CD4-positive, CD25-positive, alpha-beta regulatory T cell (primary cell): ENCODE results near the gene ATP6V1C2. TPM values are rescaled to one million over a fixed set of nuclear protein-coding genes. Genes with fewer than 3 reads are reported as not detected.

Experiments
- ATAC-seq, 2 donors: fragments of 150-1000 bp; cut with Tn5 transposase; one replicate each; pipeline ENCODE4 v1.10.0; 2021; ENCODE audit warnings: low read depth in 2 of 2, moderate number of reproducible peaks in 2 of 2, moderate library complexity in 1 of 2
- DNase-seq, 3 donors: peaks; one replicate each; pipeline versions ENCODE4 v3.0.0 to v3.0.0-alpha.2; 2012 to 2022; ENCODE audit warnings: mixed read lengths in 1 of 3
- H3K27ac ChIP-seq: one replicate; pipeline ENCODE4 v1.7.0; 2013; ENCODE audit warnings: mild to moderate bottlenecking, low read length; ENCODE audit not compliant: insufficient read depth, poor library complexity, severe bottlenecking
- H3K27me3 ChIP-seq: one replicate; pipeline ENCODE4 v1.7.0; 2013; ENCODE audit warnings: low read length; ENCODE audit not compliant: control insufficient read depth, insufficient read depth
- H3K36me3 ChIP-seq: one replicate; pipeline ENCODE4 v1.7.0; 2013; ENCODE audit warnings: mild to moderate bottlenecking, low read length, moderate library complexity; ENCODE audit not compliant: control insufficient read depth, insufficient read depth
- H3K4me1 ChIP-seq: 2 replicates; pipeline ENCODE4 v1.7.0; 2013; ENCODE audit warnings: mild to moderate bottlenecking, low read length; ENCODE audit not compliant: insufficient read depth, control insufficient read depth, poor library complexity, severe bottlenecking
- H3K4me3 ChIP-seq: one replicate; pipeline ENCODE4 v1.7.0; 2013; ENCODE audit warnings: low read depth, mild to moderate bottlenecking, low read length, moderate library complexity
- H3K9me3 ChIP-seq, 2 experiments: 1 replicate in 1 of 2; 2 replicates in 1 of 2; pipeline ENCODE4 v1.7.0; 2013; ENCODE audit warnings: low read length in 2 of 2, mild to moderate bottlenecking in 1 of 2, moderate library complexity in 1 of 2; ENCODE audit not compliant: control insufficient read depth in 2 of 2
- H3K27ac Mint-ChIP-seq, 3 donors: one replicate each; pipeline ENCODE4 v1.8.0; 2020 to 2022; ENCODE audit warnings: mild to moderate bottlenecking in 3 of 3, mixed read lengths in 3 of 3, moderate library complexity in 2 of 3
- H3K27me3 Mint-ChIP-seq: one replicate; pipeline ENCODE4 v1.8.0; 2022; ENCODE audit warnings: mild to moderate bottlenecking, mixed read lengths
- H3K36me3 Mint-ChIP-seq: one replicate; pipeline ENCODE4 v1.8.0; 2020; ENCODE audit warnings: mixed read lengths
- H3K4me1 Mint-ChIP-seq, 4 donors: one replicate each; pipeline ENCODE4 v1.8.0; 2020 to 2022; ENCODE audit warnings: mixed read lengths in 4 of 4, mild to moderate bottlenecking in 1 of 4
- H3K4me3 Mint-ChIP-seq, 4 donors: one replicate each; pipeline ENCODE4 v1.8.0; 2020 to 2022; ENCODE audit warnings: mild to moderate bottlenecking in 4 of 4, mixed read lengths in 4 of 4, moderate library complexity in 3 of 4
- H3K9me3 Mint-ChIP-seq, 7 donors: one replicate each; pipeline ENCODE4 v1.8.0; 2020 to 2022; ENCODE audit warnings: mixed read lengths in 7 of 7, mild to moderate bottlenecking in 3 of 7, moderate library complexity in 2 of 7
- polyA plus RNA-seq, 4 donors: library from polyadenylated mRNA; unstranded; fragments of 300-500 nt; fragmentation: Illumina TruSeq; gene quantifications; one replicate each; pipeline ENCODE4 v1.2.3, GENCODE V29; 2021
- total RNA-seq: library from RNA; stranded (reverse); gene quantifications from one replicate; pipeline ENCODE4 v1.2.3, GENCODE V29; 2022

Gene ATP6V1C2
- total and polyA plus RNA-seq, 5 donors from 2014 or later, result 0.09 to 0.11 TPM; not detected in 3

DNA sequence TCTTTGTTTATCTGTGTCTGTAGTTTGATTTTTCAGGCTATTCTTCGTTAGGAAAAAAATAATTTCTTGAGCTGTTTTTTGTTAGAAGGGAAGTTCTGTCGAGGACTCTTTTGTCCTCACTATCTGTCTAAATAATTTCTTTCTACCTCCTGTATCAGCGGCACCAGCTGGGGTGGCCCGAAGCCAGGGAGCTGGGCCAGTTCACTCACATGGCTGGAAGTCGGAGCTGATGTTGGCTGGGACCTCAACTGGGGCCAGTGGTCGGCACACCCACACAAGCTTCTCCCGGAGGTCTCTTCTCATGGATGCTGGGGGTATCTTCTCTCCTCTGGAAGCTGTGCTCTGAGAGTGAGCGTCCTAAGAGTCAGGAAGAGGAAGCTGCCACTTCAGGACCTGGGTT is 99.1 kb downstream of the ATP6V1C2 start:
- Mint-ChIP-seq H3K27ac (no peak overlapping the region), H3K4me1 (no peaks in the 10 kb centered on the region), H3K36me3 (no peaks in the 10 kb centered on the region), H3K27me3 (peaks cover 37% of the 10 kb centered on the region), H3K4me3 (no peak overlapping the region), H3K9me3 (no peaks in the 10 kb centered on the region)
- DNase-seq (no peak), ATAC-seq (no peak)
- Histone ChIP-seq H3K27me3 (peaks cover 10% of the 10 kb centered on the region), H3K4me3 (no peak overlapping the region), H3K9me3 (no peaks in the 10 kb centered on the region), H3K36me3 (no peaks in the 10 kb centered on the region), H3K27ac (no peak overlapping the region), H3K4me1 (no peaks in the 10 kb centered on the region)

DNA sequence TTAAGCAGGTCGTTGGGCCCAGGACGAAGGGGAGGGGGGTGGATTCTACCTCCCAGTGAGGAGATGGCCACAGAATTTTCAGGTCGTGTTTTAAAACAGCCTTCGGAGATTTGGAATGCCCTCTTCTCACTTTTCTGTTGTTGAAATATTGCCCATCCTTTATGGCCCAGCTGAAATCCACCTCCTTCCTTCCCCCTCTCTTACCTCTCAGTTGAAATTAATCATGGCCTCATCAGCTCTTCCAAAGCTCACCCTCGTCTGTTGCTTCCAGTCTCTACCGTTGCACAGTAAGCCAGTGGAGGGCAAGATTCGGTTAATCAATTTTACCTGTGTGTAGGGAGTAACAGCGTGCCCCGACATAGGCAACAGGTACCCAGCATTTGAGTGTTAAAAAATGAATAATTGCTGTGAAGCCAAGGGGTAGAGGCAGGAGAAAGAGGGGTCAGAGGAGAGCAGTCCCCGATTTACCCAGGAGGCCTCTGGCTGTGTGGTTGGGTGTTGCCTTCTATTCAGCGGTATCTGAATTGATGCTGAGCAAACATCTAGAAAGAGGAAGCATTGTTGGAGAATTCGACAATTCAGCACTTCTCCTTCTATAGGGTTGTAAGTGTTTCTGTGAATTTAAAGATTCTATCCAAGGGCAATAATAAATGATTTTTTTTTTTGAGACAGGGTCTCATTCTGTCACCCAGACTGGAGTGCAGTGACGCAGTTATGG is 99.7 kb downstream of the ATP6V1C2 start:
- H3K27me3 ChIP-seq, result peaks cover 10% of the 10 kb centered on the region
- H3K27ac Mint-ChIP-seq, result no peak overlapping the region
- ATAC-seq (no peak), DNase-seq (no peak)
- peaks cover 0 to 4% (median 0%) of the 10 kb centered on the region in 4 donors for H3K4me1 Mint-ChIP-seq
- peaks cover 43% of the 10 kb centered on the region for H3K27me3 Mint-ChIP-seq
- no peaks in the 10 kb centered on the region for H3K4me1 ChIP-seq
- no peak overlapping the region for H3K4me3 Mint-ChIP-seq
- H3K9me3 Mint-ChIP-seq, result no peaks in the 10 kb centered on the region
- no peak overlapping the region for H3K27ac ChIP-seq
- no peaks in the 10 kb centered on the region for H3K36me3 Mint-ChIP-seq
- H3K9me3 ChIP-seq, result no peaks in the 10 kb centered on the region
- no peaks in the 10 kb centered on the region for H3K36me3 ChIP-seq
- no peak overlapping the region for H3K4me3 ChIP-seq

DNA sequence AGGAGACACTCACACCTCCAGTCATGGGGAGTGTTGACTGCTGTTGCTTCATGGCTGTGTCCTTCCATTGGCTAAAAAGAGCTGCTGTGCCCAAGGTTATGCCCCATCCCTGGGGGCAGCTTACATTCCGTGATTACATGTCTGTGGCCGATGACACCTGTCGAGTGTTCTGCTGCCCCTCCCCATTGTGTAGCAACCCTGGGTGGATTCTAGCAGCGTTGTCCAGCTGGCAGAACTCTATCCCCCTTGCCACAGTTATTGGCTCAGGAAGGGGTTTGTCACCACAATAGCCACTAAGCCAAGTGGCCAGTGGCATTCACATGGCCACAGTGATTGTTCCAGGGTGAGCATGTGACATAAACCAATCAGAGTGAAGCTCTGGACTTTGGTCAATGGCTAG is 102.8 kb downstream of the ATP6V1C2 start:
- Mint-ChIP-seq H3K9me3 (no peaks in the 10 kb centered on the region), H3K4me3 (no peak overlapping the region), H3K36me3 (no peaks in the 10 kb centered on the region), H3K27me3 (peaks cover 42% of the 10 kb centered on the region), H3K27ac (no peak overlapping the region), H3K4me1 (peaks cover 0 to 4% (median 0%) of the 10 kb centered on the region in 4 donors)
- Histone ChIP-seq H3K27me3 (peaks cover 10% of the 10 kb centered on the region), H3K4me3 (no peak overlapping the region), H3K4me1 (no peaks in the 10 kb centered on the region), H3K36me3 (no peaks in the 10 kb centered on the region), H3K9me3 (no peaks in the 10 kb centered on the region), H3K27ac (no peak overlapping the region)
- no peak for ATAC-seq
- DNase-seq, result no peak

DNA sequence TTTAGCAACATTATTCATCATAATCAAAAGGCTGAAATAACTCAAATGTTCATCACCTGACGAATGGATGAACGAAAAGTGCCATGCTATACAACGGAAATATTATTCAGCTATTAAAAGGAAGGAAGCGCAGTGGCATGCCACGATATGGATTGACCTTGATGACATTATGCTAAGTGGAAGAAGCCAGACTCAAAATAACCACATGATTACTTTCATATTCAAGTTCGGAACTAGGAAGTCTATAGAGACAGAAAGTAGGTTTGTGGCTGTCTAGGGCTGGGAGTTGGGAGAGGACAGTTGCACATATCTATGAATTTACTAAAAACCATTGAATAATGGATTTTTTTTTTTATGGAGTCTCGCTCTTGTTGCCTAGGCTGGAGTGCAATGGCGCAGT is 104.6 kb downstream of the ATP6V1C2 start:
- Mint-ChIP-seq H3K4me3 (no peak overlapping the region), H3K36me3 (no peaks in the 10 kb centered on the region), H3K4me1 (peaks cover 0 to 4% (median 0%) of the 10 kb centered on the region in 4 donors), H3K27me3 (peaks cover 31% of the 10 kb centered on the region), H3K9me3 (no peaks in the 10 kb centered on the region), H3K27ac (no peak overlapping the region)
- ATAC-seq (no peak), DNase-seq (no peak)
- Histone ChIP-seq H3K27ac (no peak overlapping the region), H3K9me3 (no peaks in the 10 kb centered on the region), H3K4me1 (no peaks in the 10 kb centered on the region), H3K4me3 (no peak overlapping the region), H3K27me3 (peaks cover 8% of the 10 kb centered on the region), H3K36me3 (no peaks in the 10 kb centered on the region)

DNA sequence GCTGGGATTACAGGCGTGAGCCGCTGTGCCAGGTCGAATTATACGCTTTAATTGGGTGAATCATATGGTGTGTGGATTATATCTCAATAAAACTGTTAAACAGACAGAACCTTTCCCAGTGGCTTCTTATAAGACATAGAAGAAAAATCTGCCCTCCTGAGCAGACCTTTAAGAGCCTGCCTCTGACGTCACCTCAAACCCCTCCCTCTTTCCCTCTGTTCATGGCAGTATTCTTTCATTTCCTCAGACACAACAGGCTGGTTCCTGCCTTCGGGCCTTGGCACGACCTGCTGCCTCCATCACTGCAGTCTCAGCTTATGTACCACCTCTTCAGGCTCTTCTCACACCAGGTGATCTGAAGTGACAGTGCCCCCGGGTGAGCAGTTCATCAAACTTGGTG is 105.2 kb downstream of the ATP6V1C2 start:
- Histone ChIP-seq H3K27me3 (peaks cover 8% of the 10 kb centered on the region), H3K9me3 (no peaks in the 10 kb centered on the region), H3K4me3 (no peak overlapping the region), H3K4me1 (no peaks in the 10 kb centered on the region), H3K27ac (no peak overlapping the region), H3K36me3 (no peaks in the 10 kb centered on the region)
- Mint-ChIP-seq H3K36me3 (no peaks in the 10 kb centered on the region), H3K27ac (no peak overlapping the region), H3K9me3 (no peaks in the 10 kb centered on the region), H3K4me3 (no peak overlapping the region), H3K27me3 (peaks cover 26% of the 10 kb centered on the region), H3K4me1 (peaks cover 0 to 4% (median 0%) of the 10 kb centered on the region in 4 donors)
- no peak for DNase-seq
- no peak for ATAC-seq

DNA sequence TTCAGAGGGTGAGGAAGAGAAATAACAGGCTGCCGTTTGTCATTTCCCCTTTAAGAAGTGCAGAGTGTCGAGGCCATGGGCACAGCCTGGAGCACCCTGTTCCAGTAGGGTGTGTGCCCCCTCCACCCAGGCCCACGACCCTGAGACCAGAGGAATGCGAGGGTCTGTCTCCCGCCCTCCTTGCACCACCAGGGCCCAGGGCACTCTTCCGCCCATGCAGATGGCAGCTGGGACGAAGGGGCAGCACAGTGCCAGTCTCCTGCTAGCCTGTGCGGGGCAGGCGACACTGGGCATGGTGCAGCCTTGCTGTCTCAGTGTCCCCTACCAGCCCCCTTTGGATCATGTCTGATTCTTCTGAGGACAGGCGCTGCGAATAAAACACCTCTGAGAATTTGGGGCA is 106.9 kb downstream of the ATP6V1C2 start:
- no peak for DNase-seq
- H3K27me3 Mint-ChIP-seq, result peaks cover 32% of the 10 kb centered on the region
- no peak overlapping the region for H3K27ac Mint-ChIP-seq

DNA sequence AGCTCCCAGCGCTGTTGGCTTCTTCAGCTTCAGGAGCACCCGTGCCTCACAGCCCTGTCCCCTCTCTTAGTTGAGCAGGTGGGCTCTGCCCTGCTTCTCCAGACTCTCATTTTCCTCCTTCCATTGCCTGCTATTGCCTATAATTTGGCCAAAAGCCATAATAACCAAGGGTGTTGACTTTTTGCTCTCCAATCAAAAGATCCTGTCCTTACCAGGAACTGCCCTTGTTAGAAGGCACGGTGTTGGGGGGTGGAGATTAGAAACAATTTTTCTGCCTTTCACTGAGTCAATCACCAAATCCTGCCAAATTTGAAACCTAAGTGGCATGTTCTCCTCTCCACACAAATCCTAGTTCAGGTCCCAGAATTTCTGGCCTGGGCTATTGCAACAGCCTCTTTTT is 107.9 kb downstream of the ATP6V1C2 start:
- ATAC-seq (no peak), DNase-seq (no peak)
- no peak overlapping the region for H3K4me3 Mint-ChIP-seq
- H3K36me3 Mint-ChIP-seq, result no peaks in the 10 kb centered on the region
- Histone ChIP-seq H3K4me1 (peaks cover 7% of the 10 kb centered on the region), H3K4me3 (no peak overlapping the region), H3K27me3 (peaks cover 2% of the 10 kb centered on the region), H3K9me3 (no peaks in the 10 kb centered on the region), H3K36me3 (no peaks in the 10 kb centered on the region), H3K27ac (no peak overlapping the region)
- no peaks in the 10 kb centered on the region for H3K9me3 Mint-ChIP-seq
- peaks cover 32% of the 10 kb centered on the region for H3K27me3 Mint-ChIP-seq
- H3K4me1 Mint-ChIP-seq, result peaks cover 0 to 15% (median 6%) of the 10 kb centered on the region in 4 donors
- H3K27ac Mint-ChIP-seq, result no peak overlapping the region

More for the DNA sequence above, 106.9 kb downstream of the ATP6V1C2 start:
- no peaks in the 10 kb centered on the region for H3K36me3 Mint-ChIP-seq
- ATAC-seq, result no peak
- H3K9me3 ChIP-seq, result no peaks in the 10 kb centered on the region
- H3K36me3 ChIP-seq, result no peaks in the 10 kb centered on the region
- H3K27ac ChIP-seq, result no peak overlapping the region
- H3K4me3 ChIP-seq, result no peak overlapping the region
- H3K27me3 ChIP-seq, result peaks cover 5% of the 10 kb centered on the region
- no peaks in the 10 kb centered on the region for H3K9me3 Mint-ChIP-seq
- no peak overlapping the region for H3K4me3 Mint-ChIP-seq
- peaks cover 7% of the 10 kb centered on the region for H3K4me1 ChIP-seq
- H3K4me1 Mint-ChIP-seq, result peaks cover 0 to 10% (median 6%) of the 10 kb centered on the region in 4 donors

DNA sequence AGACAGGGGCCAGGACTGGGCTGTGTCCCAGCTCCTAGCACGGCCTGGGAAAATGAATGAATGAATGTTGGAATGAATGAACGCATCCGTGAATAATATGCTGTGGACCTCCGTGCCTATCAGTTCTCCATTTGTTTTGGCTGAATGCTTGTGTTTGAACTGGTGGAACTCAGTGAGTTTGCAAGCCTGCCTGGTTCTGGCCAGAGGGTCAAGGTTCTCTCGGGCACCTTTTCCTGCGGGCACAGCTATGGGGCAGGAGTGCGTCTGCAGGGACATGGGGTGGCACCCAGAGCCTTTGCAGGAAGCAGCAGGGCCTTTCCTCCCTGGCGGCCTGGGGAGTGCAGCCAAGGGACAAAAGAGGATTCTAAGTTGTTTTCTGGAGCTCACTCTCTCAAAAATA is 108.8 kb downstream of the ATP6V1C2 start:
- ATAC-seq (no peak), DNase-seq (no peak)
- Mint-ChIP-seq H3K9me3 (no peaks in the 10 kb centered on the region), H3K27me3 (peaks cover 24% of the 10 kb centered on the region), H3K36me3 (no peaks in the 10 kb centered on the region), H3K4me3 (no peak overlapping the region), H3K27ac (no peak overlapping the region), H3K4me1 (peaks cover 0 to 15% (median 8%) of the 10 kb centered on the region in 4 donors)
- H3K36me3 ChIP-seq, result no peaks in the 10 kb centered on the region
- no peak overlapping the region for H3K27ac ChIP-seq
- H3K4me3 ChIP-seq, result no peak overlapping the region
- peaks cover 10% of the 10 kb centered on the region for H3K4me1 ChIP-seq
- peaks cover 2% of the 10 kb centered on the region for H3K27me3 ChIP-seq
- H3K9me3 ChIP-seq, result no peaks in the 10 kb centered on the region
